ENCODE results near the gene AADACL3.
A peak's percentile ranks its signal among the peaks of the same experiment; 100 is the strongest.

Gene AADACL3

DNA sequence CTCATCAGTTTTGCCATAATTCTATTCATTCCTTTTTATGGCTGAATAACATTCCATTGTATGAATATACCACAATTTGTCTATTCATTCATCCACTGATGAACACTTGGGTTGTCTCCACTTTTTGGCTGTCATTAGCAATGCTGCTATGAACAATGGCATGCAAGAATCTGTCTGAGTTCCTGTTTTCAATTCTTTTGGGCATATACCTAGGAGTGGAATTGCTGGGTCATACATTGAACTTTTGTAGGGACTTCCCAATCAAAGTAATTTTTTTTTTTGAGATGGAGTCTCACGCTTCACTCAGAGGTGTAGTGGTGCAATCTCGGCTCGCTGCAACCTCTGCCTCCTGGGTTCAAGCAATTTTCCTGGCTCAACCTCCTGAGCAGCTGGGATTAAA is 37.1 kb upstream of the AADACL3 start:
- DNase-seq (ENCODE audit: low read depth): no peak
- TF ChIP-seq, protein P1, sequence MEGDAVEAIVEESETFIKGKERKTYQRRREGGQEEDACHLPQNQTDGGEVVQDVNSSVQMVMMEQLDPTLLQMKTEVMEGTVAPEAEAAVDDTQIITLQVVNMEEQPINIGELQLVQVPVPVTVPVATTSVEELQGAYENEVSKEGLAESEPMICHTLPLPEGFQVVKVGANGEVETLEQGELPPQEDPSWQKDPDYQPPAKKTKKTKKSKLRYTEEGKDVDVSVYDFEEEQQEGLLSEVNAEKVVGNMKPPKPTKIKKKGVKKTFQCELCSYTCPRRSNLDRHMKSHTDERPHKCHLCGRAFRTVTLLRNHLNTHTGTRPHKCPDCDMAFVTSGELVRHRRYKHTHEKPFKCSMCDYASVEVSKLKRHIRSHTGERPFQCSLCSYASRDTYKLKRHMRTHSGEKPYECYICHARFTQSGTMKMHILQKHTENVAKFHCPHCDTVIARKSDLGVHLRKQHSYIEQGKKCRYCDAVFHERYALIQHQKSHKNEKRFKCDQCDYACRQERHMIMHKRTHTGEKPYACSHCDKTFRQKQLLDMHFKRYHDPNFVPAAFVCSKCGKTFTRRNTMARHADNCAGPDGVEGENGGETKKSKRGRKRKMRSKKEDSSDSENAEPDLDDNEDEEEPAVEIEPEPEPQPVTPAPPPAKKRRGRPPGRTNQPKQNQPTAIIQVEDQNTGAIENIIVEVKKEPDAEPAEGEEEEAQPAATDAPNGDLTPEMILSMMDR (conservative IDR thresholded peaks at IDR 0.05; ENCODE audit: control insufficient read depth, insufficient read depth, low read depth, low read length): no peak
- no peak overlapping the region for H3K4me3 ChIP-seq (ENCODE audit: control insufficient read depth, low read depth, low read length)

DNA sequence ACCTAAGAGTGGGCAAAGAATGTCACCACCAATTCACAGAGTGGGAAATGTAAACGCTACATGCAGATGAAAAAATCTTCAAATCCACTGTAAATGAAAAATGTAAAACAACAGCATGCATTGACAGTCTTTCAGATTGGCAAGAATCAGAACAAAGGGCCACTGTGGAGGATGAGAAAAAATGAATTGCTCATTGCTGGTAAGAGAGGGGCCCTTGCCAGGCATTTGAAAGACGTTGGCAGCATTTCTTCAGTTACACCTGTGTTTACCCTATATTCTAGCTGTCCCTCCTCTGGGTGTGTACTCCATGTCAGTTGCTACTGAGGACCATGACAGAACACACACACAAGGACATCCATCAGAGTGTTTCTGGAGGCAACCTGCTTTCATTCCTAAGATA is 25.8 kb upstream of the AADACL3 start:
- no peak overlapping the region for H3K4me3 ChIP-seq (ENCODE audit: control insufficient read depth, low read depth, low read length)
- DNase-seq (ENCODE audit: low read depth): no peak
- TF ChIP-seq, protein P1 (conservative IDR thresholded peaks at IDR 0.05; ENCODE audit: control insufficient read depth, insufficient read depth, low read depth, low read length): no peak

DNA sequence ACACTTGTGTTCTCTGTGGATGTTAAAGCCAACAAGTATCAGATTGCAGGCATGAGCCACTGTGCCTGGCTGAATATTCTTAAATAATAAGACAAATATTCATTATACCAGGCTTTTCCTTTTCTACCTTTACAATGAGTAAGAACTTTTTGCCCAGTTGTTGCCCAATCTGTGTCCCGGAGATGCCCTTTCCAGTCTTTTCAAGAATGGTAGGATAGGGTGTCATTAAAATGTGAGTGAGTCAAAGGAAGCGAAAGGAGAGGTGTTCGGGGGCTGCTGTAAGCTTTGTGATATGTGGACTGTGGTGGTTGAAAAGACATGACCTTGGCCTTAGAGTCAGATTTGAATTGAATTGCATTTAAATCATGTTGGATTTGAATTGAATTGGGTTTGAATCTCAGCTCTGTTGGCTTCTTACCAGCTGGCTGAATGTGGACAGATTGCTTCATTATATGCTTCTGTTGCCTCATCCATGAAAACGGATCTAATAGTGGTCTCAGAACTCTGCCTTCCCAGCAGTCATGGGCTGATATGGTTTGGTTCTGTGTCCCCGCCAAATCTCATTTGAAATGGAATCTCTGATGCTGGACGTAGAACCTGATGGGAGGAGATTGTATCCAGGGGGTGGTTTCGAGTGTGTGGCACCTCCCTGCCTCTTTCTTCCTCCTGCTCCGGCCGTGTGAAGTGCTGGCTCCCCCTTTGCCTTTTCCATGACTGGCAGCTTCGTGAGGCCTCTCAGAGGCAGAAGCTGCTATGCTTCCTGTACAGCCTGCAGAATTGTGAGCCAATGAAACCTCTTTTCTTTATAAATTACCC is 22.7 kb upstream of the AADACL3 start:
- no peak overlapping the region for H3K4me3 ChIP-seq (ENCODE audit: control insufficient read depth, low read depth, low read length)
- TF ChIP-seq, protein P1 (conservative IDR thresholded peaks at IDR 0.05; ENCODE audit: control insufficient read depth, insufficient read depth, low read depth, low read length): no peak
- peak; percentile 40 for DNase-seq (ENCODE audit: low read depth)

DNA sequence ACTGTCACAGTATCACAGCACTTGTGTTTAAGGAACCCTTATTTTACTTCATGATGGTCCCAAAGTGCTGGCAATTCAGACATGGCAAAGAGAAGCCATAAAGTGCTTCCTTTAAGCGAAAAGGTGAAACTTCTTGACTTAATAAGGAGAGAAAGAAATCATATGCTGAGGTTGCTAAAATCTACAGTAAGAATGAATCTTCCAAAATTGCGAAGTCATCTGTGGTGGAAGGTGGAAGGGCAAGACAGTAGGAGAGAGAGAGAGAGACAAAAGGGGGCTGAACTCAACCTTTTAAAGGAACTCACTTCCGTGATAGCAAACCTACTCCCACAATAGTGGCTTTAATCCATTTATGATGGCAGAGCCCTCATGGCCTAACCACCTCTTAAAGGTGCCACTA is 19.3 kb upstream of the AADACL3 start:
- no peak for DNase-seq (ENCODE audit: low read depth)
- TF ChIP-seq, protein P1 (conservative IDR thresholded peaks at IDR 0.05; ENCODE audit: control insufficient read depth, insufficient read depth, low read depth, low read length): no peak
- H3K4me3 ChIP-seq (ENCODE audit: control insufficient read depth, low read depth, low read length): no peak overlapping the region

DNA sequence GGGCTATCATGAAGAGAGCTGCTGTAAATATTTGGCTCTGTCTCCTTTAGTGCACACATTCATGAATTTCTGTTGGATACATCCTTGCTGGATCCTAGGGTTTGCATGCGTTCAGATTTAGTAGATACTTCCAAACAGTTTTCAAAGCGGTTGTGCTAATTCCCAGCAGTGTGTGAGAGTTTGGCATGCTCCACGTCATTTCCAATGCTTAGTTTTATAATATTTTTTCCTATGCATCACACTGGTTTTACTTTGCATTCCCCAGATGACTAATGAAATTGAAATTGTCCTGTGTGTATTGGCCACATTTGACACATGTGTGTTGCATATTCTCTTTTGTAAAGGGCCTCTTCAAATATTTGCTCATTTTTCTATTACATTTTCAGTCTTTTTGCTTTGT is 18.5 kb upstream of the AADACL3 start:
- peak; percentile 13 for DNase-seq (ENCODE audit: low read depth)

DNA sequence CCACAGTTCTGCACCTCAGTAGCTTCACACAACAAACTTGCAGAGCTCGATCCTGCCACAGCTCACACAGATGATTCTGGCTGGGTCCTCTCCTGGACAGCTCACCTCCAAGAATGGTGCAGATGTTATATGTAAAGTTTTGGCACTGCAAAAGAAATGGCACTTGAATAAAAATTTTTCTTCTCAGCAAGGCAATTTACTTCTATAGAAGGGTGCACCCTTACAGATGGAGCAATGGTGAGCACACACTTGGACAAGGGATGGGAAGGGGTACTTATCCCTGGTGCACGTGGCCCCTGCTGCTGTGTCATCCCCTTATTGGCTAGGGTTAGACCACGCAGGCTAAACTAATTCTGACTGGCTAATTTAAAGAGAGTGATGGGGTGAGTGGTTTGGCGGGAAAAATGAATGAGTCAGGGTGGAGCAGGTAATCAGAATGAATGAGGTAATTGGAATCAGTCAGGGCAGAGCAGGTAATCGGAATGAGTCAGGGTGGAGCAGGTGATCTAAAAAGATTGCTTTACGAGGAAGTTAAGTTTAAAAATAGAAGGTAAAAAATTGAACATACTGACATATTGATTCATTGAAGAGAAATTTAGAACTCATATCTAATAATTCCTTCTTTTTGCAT is 12.0 kb upstream of the AADACL3 start:
- H3K4me3 ChIP-seq (ENCODE audit: control insufficient read depth, low read depth, low read length): no peak overlapping the region
- DNase-seq (ENCODE audit: low read depth): no peak
- TF ChIP-seq, protein P1 (conservative IDR thresholded peaks at IDR 0.05; ENCODE audit: control insufficient read depth, insufficient read depth, low read depth, low read length): no peak

More for the DNA sequence above, 18.5 kb upstream of the AADACL3 start:
- H3K4me3 ChIP-seq (ENCODE audit: control insufficient read depth, low read depth, low read length): no peak overlapping the region
- TF ChIP-seq, protein P1 (conservative IDR thresholded peaks at IDR 0.05; ENCODE audit: control insufficient read depth, insufficient read depth, low read depth, low read length): no peak

Data from fibroblast of mammary gland (primary cell).